Loucy (cell line): ENCODE data around the gene FAM83C.

Experiments
- CTCF ChIP-seq: fragments of 200-600 bp; sonication (generic); conservative IDR thresholded peaks from 2 replicates; pipeline ENCODE4 v1.5.1; 2014; ENCODE audit warnings: mild to moderate bottlenecking, antibody characterized with exemption, low read length
- EZH2phosphoT487 ChIP-seq: fragments of 200-600 bp; IDR thresholded peaks from 2 replicates; pipeline ENCODE4 v1.6.1; 2018; ENCODE audit warnings: antibody characterized with exemption, mild to moderate bottlenecking, moderate library complexity, borderline replicate concordance

DNA sequence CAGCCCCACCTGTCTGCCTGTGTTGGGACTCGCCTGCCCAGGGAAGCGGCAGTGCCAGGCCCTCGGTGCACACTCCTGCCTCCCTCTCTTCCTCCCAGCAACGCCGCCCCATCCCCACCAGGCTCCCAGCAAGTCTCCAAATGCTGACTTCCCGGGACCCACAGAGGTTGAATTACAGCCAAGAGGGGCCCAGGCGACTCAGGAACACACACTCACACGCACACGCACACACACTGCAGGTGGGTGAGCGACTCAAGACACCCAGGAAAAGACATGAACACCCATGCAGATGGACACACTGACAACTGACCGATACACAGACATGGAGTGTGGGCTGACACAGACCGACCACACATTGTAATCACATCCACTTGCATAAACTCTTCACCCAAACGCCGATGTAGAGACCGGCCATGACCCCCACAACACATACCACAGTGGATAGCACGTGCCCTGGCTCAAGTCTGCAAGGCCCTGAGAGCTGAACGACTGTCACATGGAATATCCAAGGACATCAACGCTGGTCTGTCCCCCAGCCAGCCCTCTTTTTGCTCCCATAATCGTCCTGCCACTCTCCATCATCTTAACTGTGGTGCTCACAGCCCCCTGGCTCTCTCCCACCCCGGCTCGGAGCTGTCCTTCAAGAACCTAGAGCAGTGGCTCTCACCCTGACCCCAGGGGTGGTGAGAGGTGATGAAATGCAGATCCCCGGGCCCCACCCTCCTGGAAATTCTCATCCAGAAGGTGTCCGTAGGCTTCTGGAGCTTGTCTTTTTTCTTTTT is 470 bp upstream of the FAM83C start:
- TF ChIP-seq CTCF: no peak
- TF ChIP-seq EZH2phosphoT487: no peak
